Choroid plexus epithelial cell (primary cell): ENCODE measurements around the gene SMC3.
A peak's percentile ranks its signal among the peaks of the same experiment; 100 is the strongest.

Experiments
- DNase-seq: peaks from one replicate; pipeline ENCODE4 v3.0.0-alpha.2; 2010; ENCODE audit warnings: low read depth
- H3K4me3 ChIP-seq: 2 replicates; pipeline ENCODE4 v1.5.1; 2011; ENCODE audit warnings: low read depth, mild to moderate bottlenecking, control low read depth, low read length, moderate library complexity
- CTCF ChIP-seq: conservative IDR thresholded peaks from 2 replicates; pipeline ENCODE4 v1.5.1; 2011; ENCODE audit warnings: low read depth, mild to moderate bottlenecking, control low read depth, inconsistent platforms, low read length, moderate library complexity

The SMC3 gene

GRCh38 chr10:110567201-110568054, at the start of gene SMC3:
TSS of gene SMC3 (plus strand) at chr10:110567695. CDS start at chr10:110567817, 122 bp downstream.
- peak within 1 kb of the TSS; percentile 93 for H3K4me3 ChIP-seq
- TF ChIP-seq CTCF, result no peak
- peak; percentile 93 for DNase-seq

DNA sequence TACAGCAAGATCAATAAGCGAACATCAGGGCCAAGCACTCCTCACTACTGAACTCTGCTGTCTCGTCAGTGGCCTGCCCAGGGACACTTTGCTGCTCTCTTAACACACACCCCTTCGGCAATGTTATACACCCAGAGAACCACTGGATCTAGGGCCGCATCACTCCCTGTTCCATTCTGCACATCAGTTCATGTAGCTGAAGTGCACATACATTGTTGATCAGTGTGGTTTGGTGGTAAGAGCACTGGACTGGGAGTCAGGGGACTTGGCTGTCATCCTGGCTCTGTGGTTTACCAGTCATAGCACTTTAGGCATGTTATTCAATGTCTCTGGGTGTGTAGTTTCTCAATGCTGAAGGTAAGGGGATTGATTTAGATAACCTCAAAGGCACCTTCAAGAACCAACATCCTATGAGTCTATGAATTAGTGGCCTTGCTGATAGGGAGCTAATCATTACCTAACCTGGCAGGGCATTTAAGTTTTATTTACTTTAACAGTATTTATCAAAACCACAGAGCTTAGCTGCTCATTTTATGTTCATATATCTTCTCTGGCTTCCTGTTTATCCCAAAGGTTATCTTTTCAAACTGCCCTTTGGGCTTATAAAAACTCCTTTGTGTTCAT, 45.0 kb upstream of the SMC3 start:
- H3K4me3 ChIP-seq, result no peak overlapping the region
- TF ChIP-seq CTCF, result no peak
- DNase-seq, result peak; percentile 50

DNA sequence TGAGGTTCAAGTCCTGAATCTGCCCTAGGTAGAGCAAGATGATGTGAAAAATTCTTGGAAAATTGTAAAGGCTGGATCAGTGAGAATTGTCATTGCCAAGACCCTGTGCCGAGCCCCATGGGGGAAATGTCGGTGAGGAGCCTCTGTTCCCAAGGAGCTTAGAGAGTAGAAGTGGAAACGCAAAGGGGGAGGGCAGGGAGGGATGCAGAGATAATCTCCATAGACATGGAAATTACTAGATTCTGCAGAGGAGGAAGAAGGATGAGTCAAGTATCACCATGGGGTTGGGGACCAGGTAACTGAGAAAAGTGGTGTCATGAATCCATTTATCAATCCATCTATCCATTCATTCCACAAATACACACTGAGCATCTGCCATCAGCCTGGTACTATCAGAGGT, 43.8 kb upstream of the SMC3 start:
- DNase-seq, result no peak
- no peak overlapping the region for H3K4me3 ChIP-seq
- no peak for TF ChIP-seq CTCF

DNA sequence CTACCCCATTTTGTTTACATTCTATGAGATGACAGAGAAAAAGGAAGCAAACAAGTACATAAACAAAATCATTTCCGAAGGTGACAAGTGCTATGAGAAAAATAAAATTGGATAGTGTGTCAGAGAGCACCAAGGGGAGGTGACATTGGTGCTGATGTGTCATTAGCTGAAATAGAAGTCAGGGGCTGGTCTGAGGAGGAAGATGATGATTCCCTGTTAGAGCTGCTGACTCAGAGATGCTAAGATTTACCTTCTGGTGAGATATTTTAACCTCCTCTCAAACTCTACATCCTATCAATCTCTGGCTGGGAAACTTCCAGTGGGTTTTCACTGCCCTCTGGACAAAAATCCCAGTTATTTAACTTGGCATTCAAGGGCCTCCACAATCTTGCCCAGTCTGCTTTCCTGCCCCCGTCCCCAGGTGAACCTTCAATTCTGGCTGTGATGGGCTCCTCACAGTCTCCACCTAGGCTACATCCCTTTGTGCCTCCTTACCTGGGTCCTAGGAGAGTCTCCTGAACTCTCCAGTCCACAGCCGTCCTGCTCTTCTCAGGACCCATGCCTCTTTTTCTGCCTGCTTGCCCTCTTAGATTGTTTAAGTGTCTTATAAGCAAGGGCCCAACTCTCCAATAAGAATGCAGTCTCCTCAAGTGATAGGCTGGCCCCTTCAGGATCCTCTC, 43.2 kb upstream of the SMC3 start:
- no peak overlapping the region for H3K4me3 ChIP-seq
- no peak for TF ChIP-seq CTCF
- DNase-seq, result no peak

GRCh38 chr10:110524859-110525232, 42.6 kb upstream of the SMC3 start:
- no peak for TF ChIP-seq CTCF
- peak; percentile 24 for DNase-seq
- H3K4me3 ChIP-seq, result no peak overlapping the region

DNA sequence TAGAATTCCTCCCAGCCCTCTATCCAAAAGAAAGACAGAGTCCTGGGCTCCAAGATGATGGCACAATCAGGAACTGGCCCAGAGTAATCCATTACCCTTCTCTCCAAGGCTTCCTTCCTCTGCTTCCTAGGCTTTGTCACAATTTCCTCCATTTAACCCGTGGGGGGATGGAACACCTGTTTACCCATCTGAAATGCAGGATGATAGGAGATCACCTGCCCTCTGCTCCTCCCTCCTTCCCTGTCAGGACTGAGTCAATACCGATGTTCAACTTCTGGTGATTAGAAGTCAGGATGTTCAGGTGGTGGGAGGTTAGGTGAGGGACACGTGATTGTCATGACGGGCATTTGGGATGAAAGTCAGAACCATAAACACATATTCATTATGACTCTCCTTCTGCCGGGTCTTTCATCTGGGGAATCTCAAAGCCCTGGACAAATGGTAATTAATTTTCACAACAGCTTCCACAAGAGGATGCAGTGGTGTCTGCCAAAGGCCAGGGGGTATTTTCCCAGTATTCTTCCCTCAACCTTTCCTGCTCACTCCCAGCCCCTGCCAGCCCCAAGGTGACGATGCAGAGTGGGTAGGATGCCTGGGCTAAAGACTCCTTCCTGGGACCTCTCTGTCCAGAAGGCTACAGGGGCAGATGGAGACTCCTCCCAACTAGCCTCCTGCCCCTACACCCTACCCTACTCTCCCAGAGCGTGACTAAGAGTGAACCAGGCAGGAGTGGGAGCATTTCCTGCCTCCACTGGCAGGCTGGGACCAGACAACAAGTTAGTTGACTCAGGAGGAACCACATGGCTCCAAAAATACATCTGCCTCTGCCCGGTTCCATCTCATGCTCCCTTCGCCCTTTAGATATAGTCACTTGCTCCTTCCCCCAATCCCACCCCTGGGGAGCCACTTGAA, 41.9 kb upstream of the SMC3 start:
- no peak for TF ChIP-seq CTCF
- H3K4me3 ChIP-seq, result no peak overlapping the region
- peak; percentile 44 for DNase-seq
